GM19438 (cell line): Measurements from ENCODE around the gene NEK4.
"Not testable (repeated sequence)": the region's sequence is repeated elsewhere in the genome, so short reads cannot be mapped to it uniquely, and the experiment has no call there.

Source experiments
- ATAC-seq: cut with Tn5 transposase; IDR thresholded peaks from one replicate; pipeline ENCODE4 v1.9.1; 2021; ENCODE audit warnings: low read depth; ENCODE audit not compliant: unreplicated experiment

The NEK4 gene

DNA sequence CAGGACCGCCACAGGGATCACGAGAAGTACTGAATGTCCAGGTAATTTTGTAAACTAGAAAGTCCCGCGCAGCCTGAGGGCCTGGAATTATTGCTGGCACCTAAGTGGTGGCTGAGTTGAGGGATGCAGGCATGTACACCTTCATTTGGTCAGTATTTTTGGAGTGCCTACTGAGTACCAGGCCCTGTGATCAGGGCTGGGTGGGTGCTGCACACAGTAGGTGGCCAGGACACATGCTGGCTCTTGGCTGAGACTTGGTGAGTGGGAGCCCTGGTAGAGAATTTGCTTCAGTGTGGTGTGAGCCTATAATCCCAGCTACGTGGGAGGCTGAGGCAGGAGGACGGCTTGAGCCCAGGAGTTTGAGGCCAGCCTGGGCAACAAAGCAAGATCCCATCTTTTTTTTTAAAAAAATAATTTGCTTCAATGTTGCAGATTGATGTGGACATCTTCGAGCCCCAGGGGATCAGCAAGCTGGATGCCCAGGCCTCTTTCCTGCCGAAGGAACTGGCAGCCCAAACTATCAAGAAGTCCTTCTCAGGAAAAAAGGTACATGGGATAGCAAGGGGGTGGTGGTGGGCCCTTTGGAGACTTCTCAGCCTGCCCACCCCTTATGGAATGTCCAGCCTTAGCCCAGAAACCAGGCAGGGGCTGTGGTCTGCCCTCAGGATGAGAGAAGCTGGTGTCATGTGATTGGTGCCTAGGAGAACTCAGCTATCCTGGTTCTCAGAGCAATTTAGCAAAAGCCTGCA lies 9.3 kb upstream of the NEK4 start:
- ATAC-seq = no peak

DNA sequence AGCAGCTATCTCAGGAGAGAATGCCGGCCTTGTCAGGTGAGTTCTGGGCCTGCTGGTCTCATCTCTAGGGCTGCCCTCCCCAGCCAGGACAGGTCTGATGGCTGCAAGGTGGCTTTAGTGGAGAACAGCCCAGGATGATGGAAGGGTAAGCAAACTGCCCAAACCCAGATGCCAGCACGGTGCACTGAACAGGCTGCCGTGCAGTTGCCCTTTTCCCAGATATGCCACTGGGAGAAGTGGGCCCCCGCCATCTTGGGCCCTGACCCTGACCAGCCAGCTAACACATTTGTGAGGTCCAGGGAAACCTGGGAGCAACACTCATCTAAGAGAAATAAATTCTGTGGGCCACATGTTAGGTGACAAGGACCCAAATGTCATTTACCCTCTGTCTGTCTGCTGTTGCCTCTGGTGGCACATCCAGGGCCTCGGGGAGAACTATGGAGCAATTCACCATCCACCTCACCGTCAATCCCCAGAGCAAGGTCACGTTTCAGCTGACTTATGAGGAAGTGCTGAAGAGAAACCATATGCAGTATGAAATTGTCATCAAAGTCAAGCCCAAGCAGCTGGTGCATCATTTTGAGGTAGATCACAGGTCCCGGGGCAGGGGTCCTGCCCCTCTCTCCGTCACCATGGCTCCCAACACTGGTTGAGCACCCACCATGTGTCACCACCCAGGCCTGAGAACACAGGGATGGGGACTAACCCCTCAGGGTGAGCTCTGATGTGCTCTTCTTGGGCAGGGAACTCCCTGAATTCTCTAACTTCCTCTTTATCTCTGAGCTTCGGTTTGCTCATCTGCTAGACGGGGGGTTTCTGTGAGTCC lies 8.5 kb upstream of the NEK4 start:
- no peak for ATAC-seq

DNA sequence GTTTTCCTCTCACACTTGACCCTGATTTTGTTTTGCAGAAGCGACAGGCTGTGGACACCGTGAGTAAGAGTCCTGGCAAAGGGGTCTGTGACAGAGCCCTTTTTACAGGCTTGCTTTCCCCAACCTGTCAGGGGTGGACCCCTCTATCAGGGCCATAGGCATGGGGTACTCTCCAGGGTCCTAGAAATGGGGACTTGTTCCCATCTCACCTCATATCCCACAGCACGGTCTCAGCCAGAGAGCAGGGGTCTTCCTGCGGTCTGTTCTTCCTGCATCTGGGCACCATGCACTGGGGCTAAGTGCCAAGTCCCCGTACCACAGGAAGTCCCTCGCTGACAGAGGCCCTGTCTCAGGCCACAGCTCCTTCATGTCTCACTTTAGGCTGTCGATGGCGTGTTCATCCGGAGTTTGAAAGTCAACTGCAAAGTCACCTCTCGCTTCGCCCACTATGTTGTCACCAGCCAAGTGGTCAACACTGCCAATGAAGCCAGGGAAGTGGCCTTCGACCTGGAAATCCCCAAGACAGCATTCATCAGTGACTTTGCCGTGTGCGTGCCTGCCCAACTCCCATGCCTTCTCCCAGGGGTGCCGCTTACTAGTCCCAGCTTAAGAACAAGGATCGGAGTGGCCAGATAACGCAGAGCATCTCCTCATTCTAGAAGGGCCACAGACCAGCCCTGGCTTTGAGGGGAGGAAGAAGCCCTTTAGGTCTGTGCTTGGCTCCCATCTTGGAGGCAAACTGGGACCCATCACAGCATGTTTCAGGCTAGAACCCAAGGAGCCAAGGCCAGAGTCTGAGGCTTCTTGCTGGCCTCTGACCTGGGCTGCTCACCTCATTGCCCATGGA lies 7.4 kb upstream of the NEK4 start:
- ATAC-seq = no peak

DNA sequence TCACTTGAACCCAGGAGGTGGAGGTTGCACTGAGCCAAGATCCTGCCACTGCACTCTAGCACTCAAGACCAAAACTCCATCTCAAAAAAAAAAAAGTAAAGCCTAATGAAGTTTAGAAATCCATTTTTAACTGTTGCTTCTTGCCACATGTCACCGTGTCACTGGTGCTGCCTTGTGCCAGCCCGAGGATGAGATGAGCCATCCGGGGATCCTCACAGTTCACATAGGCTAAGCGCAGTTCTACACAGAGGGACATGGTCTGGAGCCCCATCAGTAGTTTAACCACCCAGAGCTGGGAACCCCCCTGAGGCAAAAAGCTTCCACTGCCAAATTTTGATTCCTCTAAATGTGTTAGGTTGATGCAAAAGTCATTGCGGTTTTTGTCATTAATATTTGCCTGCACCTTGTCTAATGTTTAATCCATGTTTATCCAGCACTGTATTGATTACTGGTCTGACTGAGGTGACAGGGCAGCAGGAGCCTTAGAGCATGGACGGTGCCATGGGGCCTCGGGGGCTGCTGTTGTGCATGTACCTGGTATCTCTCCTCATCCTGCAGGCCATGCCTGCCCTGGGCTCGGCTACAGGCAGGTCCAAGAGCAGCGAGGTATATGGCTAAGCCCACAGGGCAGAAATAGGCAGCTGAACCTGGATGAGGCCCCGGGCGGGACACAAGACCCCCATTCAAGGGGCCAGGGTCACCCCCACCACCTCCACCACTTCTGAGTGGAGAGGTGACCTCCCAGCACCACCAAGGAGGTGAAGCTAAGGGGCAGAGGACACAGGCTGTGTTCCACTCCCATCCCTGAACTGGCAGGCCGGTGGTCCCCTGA lies 6.6 kb upstream of the NEK4 start, which contains the start of gene ITIH1:
TSS of gene ITIH1 (plus strand) at position 473 of the 832 bp plus-strand sequence. CDS start at position 490, 17 bp downstream.
- no peak for ATAC-seq

DNA sequence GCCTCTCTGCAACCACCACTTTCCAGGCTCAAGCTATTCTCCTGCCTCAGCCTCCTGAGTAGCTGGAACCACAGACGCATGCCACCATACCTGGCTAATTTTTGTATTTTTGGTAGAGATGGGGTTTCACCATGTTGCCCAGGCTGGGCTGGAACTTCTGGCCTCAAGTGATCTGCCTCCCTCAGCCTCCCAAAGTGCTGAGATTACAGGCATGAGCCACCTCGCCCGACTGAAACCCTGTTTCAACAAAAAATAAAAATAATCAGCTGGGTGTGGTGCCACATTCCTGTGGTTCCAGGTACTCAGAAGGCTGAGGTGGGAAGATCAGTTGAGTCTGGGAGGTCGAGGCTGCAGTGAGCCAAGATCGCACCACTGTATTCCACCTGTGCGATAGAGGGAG lies 5.7 kb upstream of the NEK4 start:
- ATAC-seq = not testable (repeated sequence)

DNA sequence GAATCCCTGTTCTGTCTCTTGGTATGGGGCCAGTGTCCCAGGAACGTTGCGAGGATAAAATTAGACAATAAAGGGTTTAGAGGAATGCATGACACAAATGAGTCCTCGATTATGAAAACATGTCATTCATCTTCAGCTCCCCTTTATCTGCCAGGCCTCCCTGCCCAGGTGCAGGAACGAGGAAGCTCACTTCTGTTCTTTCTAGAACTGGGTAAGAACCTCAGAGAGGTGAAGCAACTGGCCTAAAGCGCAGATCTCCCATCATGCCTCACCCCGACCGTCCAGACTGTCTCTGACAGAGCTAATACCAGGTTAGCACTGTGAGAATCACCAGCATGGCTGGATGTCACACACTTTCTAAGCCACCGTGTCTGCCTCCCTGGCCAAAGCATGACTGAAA lies 5.1 kb upstream of the NEK4 start:
- no peak for ATAC-seq

DNA sequence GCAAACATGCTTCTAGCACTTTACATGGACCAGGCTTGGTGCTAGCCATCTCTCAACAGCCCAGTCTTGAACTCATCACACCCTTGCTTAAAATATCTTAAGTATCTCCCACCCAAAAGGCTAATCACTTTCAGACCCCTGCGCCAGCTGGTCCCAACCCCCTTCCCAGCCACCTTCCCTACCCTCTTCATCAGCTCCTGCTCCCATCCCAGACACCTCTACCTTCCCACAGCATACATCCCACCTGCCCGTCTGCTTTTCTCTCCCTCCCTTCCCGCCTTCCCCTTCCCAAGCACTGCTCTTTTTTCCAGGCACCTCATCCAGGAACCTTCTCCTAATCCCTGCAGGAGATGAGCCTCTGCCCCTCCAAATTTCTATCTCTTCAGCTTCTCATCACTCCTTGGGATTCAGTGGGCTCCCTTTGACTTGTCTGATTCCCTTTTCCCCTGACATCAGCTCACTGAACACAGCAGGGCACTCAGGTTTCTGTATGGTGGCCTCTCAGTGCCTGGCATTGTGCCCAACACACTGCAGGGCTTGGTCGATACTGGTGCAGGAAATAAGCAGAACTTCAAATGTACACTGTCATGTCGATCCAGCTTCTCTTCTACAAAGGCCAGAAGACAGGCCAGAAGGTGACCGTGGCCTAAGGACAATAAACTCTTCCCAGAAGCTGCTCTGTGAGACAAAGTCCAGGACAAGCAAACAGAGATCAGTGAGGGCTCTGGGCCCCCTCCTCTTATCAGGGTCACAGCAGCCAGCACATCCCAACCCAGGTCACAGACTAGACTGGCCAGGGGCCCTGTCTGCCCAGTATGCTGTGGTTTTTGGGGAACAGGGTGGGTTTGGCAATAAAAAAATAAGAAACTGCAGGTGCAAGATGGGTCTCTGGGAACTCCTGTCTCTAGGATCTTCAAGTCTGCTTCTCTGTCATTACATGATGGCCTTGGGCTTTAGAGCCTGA lies 4.4 kb upstream of the NEK4 start:
- ATAC-seq = no peak

DNA sequence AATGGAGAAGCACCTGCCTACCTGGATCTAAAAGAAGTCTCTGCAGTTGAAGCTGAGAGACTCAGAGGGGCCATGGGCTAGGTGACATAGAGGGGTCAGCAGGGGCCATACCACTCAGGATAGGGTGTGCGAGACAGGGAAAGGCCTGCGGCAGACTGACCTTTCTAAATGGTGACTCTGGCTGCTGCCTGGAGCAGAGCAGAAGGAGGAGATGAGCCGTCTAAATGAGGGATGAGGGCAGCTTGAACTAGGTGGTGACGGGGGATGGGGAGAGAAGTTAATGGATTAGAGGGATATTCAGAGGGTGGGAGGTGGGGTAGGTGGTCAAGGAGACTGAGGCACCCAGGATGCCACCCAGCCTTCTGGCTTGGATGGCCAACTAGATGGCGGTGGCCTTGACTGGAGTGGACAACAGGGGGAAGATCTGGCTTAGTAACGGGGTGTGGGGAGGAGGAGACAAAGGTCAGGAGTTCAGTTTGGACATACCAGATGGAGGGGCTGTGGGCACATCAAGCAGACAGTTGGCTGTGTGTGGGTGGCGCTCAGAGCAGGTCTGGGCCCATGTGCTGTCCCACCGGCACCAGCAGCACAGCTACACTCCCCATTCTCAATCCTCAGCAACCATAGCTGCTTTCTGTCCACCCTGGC lies 3.5 kb upstream of the NEK4 start:
- no peak for ATAC-seq

DNA sequence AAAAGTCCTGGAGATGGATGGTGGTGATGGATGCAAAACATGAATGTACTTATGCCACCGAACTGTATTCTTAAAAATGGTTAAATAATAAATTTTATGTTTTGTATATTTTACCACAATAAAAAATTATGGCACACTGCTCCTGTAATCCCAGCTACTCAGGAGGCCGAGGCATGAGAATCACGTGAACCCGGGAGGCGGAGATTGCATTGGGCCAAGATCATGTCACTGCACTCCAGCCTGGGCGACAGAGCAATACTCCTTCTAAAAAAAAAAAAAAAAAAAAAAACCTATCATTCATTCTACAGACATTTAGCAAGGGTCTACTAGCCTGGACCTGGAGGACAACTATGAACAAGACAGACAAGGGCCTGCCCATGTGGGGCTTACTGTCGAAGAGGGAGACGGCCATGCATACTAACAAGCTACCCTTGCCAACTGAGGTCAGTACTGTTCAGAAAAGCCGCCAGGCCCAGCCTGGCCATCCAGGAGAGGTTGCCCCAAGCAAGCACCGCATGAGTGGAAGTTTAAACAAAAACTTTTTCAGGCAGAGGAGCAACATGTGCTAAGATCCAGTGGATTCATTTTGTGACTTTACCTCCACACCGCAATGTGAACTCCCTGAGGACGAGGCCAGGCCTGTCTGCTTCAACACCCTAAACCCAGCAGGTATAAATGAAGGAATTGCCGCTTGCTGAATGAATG lies 2.8 kb upstream of the NEK4 start:
- no peak for ATAC-seq

DNA sequence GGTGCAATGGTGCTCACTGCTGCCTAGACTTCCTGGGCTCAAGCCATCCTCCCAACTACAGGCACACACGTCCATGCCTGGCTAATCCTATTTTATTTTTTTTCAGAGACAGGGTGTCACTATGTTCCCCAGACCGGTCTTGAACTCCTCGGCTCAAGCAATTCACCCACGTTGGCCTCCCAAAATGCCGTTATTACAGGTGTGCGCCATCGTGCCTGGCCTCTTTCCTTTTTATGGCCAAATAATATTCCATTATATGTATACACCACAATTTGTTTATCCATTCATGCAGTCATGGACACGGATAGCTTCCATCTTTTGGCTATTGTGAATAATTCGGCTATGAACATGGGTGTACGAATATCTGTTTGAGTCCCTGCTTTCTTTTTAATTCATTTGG lies 962 bp upstream of the NEK4 start:
- no peak for ATAC-seq

DNA sequence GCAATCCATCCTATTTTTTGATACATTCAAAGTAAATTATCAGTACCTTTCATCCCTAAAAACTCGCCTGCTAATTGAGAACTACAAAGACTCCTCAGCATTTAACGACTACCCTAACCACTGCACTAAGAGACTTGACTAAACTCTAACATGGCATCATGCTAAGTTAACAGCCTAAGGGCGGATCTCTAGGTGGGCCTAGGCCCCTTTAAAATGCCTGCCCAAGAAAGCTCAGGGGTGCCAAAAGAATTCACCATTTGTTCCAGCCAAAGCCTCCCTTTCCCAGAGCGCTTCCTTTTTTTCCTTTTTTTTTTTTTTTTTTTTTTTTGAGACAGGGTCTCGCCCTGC lies 568 bp upstream of the NEK4 start:
- ATAC-seq = no peak

DNA sequence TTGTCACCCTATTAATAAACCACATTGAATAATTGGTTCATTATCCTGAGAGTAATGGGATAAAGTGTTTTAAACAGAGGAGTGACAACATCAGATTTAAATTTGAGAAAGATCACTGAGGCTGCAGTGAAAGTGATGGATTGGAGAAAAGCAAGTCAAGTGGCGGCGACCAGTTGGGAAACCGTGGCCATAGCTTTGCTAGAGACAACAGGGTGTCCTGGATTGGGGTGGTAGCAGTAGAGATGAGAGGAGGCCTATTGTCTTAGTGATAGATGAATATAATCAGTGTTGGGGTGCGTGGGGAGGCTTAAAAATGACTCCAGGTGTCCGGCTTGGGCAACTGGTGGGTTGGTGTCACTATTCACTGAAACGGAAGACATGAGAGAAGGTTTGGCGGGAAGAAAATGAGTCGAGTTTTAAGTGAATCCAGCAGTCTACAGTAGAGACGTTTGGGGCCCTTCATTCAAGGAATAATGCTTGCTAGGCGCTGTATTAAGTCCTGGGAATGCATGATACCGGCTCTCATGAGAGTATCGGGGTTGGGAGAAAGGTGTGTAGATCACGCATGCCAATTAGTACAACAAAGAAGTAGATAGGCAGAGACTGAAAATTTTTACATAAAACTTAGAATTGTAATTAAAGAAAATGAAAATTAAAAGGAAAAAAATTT lies 819 bp downstream of the NEK4 start:
- no peak for ATAC-seq

DNA sequence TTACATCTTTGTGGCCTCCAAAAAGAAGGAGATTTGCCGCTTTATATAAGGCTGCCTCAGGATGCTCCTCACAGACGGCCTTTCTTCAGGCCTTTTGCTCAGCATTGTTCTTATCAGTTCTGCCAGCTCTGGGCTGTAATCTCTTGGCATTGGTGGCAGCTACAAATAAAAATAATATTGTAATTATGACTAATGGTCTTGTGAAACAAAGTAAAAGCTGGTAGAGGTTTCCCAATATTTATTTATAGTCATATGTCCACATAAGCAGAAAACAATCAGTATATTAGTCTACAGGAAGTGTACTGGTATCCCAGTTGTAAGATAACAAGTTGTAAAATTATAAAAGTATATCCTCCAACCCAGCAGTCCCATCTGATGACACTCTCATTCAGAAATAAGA lies 7.3 kb downstream of the NEK4 start:
- no peak for ATAC-seq

DNA sequence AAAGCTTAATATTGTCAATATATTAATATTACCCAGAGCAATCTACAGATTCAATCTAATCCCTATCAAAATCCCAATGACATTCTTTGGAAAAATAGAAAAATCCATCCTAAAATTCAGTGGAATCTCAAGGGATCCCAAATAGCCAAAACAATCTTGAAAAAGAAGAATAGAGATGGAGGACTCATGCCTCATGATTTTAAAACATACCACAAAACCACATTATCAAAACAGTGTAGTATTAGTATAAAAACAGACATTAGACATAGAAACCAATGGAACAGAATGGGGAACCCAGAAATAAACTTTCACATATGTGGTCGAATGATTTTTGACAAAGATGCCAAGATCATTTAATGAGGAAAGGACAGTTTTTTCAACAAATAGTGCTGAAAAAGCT lies 14.6 kb downstream of the NEK4 start:
- ATAC-seq = no peak

DNA sequence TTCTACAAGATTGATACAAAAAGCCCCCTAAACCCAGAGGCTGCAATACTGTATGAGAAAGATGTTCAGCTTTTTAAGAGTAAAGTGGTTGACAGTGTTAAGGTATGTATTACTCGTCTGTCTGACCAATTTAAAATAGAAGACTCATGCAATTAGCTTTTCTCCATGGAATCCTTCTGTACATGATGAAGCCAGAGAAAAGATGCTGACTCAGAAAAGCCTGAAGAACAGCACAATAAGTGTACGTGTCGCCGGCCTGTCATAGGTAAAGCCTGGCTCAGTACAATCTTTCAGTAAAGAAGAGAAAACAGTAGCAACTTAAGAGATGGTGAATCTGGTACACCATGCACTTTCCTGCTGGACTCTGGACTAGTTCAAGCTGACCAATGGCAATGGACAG lies 16.4 kb downstream of the NEK4 start:
- no peak for ATAC-seq

DNA sequence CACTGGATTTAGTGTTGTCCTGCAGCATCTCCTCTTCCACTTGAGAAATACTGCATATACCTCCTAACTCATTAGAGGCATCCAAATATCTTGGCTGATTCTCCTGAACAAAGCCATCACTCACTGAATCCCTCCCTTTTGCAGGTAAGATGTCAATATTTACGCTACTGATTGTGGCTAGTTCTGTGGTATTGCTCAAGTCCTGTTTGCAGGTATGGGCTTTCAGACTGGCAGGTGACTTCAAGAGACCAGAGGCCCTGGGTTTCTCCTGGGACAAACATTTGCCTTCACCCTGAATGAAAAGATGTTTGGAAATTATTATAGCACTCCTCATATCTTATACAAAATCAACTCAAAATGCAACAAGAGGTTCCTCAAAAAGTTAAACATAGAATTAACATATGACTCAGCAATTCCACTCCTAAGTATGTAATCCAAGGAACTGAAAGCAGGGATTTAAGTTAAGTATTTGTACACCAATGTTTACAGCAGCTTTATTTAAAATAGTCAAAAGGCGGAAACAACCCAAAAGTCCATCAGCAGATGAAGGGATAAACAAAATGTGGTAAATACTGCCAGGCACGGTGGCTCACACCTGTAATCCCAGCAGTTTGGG lies 18.6 kb downstream of the NEK4 start:
- ATAC-seq = no peak

DNA sequence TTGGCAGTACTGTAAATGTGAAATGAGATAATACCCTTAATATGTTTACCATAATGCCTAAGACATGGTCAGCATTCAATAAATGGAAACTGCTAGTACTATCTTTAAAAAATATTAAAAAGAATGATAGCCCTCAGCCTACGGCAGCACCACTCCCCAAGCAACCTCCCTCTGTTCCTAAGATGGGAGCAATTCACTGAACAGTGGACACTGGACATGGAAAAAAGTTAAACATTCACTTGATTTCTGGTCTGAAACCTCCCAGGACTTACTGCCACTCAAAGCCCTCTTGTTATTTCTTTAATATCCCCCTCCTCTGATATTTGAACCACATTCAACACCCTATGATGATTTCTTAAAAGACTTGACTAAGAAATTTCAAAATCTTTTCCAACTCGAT lies 27.0 kb downstream of the NEK4 start:
- no peak for ATAC-seq
